CD4-positive, alpha-beta T cell treated with Interleukin-17A for 4 hours (primary cell): Measurements from ENCODE around the gene FGFBP1.

Experiments used
- DNase-seq: peaks from one replicate; pipeline ENCODE4 v3.0.0-alpha.2; 2020; ENCODE audit warnings: mixed read lengths

Gene FGFBP1

GRCh38 chr4:15938640-15939039, at the start of gene FGFBP1:
Gene FGFBP1 (minus strand): TSS chr4:15938740. CDS start chr4:15936632, 2,108 bp downstream.
- no peak for DNase-seq

GRCh38 chr4:15988222-15988621, 49.7 kb upstream of the FGFBP1 start:
- DNase-seq, result no peak

GRCh38 chr4:15986907-15987306, 48.4 kb upstream of the FGFBP1 start:
- no peak for DNase-seq

DNA sequence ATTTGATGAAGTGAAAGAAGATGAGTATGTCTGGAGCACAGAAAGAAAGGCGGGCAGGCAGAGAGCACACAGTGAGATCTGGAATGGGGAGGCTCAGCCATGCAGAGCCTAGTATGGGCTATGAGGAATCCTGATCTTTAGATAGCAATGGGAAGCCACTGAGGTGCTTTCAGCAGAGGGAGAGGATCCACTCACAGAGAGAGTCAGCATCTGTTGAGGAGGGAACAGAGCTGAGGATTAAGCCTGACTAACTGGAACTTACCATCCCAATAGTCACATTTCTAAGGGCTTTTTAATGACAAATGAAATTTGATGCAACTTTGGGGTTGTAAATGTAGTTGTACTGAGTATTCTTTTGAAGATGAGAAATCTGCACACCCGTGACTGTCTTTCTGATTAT, 45.1 kb upstream of the FGFBP1 start:
- no peak for DNase-seq

DNA sequence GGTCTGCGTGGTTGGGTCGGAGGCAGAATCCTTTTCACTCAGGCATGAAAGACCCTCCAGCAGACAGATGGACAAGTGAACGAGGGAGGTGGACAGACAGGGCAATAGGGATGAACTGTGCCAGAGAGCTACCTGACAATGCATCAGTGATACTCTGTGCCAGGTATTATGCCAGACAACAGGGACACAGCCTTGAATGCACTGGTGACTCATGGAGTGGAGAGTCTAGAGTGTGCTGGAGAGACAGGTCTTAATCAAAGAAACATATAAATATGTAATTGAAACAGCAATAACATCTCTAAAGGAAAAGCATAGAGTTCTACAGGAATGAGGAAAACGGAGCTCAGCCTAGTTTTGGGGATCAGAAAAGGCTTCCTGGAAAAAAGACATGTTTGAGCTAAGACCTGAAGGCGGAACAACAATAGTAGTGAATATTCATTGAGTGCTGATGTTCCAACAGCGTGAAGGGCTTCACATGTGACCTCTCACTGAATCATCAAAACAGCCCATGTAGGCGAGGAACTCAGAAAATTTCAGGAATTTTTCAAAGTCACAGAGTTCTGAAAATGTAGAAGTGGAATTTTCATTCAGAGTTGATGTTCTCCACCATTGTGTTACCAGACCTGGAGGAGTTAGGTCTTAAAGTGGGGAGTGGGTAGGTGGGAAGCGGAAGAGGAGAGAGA, 44.4 kb upstream of the FGFBP1 start:
- DNase-seq, result no peak

- no peak for DNase-seq
Observed at GRCh38 chr4:15976456-15977447, 38.2 kb upstream of the FGFBP1 start.

DNA sequence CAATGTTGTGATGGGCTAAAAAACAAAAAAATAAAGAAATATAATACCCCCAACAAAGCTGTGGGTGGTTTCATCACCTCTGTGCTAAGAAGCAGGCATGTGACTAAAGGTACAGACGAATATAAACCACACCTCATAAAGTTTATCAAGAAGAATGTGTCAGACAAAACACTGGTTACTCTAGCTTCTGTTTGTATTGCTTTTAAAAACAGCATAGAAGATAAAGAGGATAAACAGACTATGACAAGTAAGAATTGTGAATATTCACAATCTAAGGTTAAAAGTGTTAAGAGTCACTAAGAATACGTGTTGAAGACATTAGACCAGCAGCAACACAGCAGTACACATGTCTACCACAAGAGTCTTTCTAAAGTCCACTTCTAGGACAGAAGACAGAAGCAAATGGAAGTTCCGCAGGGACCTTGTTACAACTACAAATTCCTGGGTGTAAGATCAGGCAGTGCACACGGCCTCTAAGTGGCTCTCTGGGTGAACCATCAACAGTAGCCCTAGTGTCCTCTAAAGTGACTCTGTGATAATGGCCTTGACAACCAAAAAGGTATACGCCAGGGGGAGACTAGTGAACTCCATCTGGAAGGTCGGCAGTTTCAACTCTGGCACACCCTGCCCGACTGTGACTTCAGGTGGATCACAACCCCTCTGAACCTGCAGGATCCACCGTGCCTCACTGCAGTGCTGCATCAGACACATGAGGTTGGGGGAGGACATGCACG, 32.7 kb upstream of the FGFBP1 start:
- no peak for DNase-seq

DNA sequence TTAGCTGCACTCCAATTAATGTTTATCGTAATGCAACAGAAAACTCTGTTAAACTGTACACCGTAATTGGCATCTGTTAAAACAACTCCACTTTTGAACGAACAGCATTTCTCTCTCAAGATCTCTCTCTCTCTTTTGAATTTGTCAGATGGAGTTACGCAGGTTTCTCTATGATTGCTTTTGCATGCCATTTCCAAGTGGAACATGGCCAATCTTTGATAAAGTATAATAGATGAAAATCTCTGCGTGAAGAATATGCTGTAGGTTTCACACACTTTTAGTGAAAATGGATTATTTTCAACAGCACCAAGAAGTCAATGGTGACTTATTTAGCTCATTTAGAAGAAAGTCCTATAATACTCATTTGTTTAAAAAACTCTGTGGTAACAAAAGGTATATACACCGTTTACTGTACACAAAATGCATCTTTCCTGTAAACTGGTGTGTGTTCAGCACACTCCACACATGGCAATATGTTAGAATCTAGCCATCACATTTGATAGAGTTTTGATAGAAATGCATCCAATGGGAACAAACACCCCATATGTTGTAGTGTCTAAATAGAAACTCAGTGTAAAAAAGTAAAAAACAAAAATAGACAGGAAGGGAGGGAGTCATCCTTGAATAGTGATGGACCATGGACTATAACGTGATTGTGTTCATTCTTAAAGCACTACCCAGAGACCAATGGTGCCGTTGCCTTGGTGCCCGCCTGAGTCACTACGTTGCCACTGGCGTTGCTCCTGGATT, 30.2 kb upstream of the FGFBP1 start:
- DNase-seq, result no peak

DNA sequence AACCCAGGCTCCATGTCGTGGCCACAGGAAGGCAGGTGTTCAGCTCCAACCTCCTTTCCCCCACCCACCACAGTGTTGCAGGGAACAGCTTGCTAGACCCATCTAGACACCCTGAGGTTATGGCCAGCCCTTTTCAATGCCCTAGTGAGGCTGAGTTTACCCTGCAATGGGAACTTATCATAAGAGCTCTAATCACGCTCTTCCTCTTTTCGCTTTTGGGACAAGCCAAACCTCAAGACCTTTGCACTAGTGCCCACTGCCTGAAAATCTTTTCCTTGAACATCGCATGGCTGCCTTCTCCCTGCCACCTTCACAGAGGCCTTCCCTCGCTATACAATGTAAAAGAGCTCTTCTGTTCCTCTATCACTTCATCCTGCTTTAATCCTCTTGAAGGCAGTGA, 26.8 kb upstream of the FGFBP1 start:
- DNase-seq, result no peak

- DNase-seq, result no peak
Observed at GRCh38 chr4:15964159-15964558, 25.6 kb upstream of the FGFBP1 start.

- peak; percentile 7 for DNase-seq
Observed at GRCh38 chr4:15963576-15963975, 25.0 kb upstream of the FGFBP1 start.

GRCh38 chr4:15963001-15963451, 24.5 kb upstream of the FGFBP1 start, which contains the start of gene FGFBP2:
Gene FGFBP2 (minus strand): TSS chr4:15963175. CDS start chr4:15963129, 46 bp downstream.
- DNase-seq, result peak; percentile 63

DNA sequence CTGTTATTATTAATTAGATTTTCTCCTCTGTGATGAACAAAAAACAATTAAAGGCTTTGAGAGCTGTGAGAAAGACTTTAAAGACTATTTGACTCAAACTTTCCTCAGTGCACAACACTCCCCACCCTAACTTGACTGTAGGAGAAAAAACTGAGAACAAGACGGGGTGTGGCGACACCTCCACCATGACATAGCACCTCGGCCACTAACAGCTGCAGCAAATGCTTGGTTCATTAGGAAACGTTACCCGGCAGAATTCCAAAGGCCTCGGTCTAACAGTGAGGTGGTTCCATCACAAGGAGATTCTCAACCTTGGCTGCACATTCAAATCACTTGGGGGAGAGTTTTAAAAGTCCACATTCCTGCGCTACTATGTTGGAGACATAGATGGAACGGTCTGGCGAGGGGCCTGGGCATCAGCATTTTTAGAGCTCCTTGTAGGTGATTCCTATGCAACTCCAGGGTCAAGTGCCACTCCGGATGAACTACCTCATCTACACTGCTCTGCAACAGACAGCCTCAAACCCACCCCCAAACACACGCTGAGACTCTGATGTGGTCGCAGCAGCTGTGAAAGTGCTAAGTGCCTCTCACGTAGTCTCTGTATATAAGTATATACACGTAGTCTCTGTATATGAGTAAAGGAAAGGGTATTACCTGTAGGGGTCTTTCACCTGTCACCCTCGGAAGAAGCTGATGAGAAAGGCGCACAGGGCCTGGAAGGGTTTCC, 23.4 kb upstream of the FGFBP1 start:
- peak; percentile 6 for DNase-seq

DNA sequence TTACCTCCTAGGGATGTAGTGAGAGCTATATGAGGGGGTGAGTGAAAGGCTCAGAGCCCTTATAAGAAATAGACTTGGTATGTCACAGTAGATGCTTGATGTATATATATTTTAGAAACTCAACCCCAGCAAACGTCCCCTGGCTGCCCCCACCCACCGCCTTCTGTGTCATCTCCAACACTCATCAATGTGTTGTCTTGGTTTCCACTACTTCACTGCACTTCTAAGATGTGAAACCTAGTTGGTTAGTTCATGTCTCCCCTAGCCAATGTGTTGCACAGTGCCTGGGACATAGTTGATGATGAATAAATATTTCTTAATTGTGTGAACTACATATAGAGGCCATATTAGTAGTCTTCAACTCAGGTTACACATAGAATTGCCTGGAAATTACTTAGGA, 20.0 kb upstream of the FGFBP1 start:
- no peak for DNase-seq

DNA sequence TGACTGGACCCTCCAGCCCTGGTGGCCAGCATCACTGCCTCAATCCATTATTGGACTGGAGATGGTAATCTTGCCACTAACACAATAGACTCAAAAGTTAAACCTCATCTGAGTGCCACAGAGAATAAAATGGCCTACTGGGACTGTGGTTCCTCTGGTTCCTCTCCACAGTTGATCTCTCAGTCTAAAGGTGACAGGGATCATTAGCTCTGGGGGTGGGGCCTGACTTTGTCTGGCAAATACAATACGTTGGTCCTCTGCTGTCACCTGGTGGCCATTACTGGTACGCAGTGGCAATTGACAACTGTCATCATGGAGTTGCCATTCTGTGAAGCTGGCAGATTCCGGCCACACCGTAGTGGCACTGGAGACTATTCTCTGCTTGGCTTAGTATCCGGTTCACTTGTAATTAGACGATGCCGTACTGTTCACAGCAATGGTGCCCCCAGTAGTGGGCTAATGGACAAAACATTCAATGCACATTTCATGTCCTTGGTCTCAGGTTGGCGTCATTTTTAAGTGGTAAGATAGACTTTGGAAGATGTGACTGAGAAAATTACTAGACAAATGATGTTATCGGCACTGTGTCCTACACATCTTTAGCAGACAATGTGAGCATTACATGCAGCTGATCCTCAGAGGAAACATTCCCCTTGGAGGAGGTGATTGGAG, 17.8 kb upstream of the FGFBP1 start:
- peak; percentile 80 for DNase-seq

GRCh38 chr4:15955670-15956069, 17.1 kb upstream of the FGFBP1 start:
- DNase-seq, result no peak

DNA sequence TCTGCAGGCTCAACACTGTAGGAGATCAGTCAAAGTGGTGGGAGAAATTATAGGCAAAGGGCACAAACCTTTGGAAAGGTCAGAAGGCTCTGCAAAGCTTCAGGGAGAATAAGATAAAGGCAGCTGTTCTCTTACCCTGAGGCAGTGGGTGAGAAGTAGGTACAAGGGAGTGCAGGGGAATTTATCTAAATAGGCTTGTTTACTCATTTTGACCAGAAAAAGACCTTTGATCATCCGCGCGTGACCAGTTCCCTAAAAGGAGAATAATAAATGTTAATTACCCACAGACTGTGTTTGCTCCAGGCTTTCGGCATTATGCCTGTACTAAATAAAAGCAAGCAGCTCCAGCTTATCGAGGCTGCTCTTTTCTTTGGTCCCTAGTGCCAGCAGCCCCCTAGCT, 15.1 kb upstream of the FGFBP1 start:
- no peak for DNase-seq

GRCh38 chr4:15951781-15952180, 13.2 kb upstream of the FGFBP1 start:
- no peak for DNase-seq

DNA sequence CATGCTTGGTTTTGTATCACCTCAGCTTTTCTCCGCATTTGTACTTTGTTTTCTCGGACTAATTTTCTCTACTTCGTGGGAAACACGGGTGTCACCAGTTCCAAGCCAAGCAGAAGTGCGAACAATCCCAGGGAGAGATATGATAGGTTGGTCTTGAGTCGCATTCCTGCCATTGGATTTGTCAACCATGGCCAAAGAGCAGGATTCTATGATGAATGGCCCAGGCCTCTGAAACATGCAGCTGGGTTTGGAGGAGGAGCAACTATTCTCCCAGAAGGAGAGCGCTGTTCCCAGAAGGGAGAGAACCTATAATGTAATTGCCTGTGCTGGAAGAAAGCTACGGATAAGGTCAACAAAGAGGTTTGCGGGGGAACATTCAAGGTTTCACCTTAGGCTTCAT, 10.3 kb upstream of the FGFBP1 start:
- no peak for DNase-seq

GRCh38 chr4:15947684-15948083, 9.1 kb upstream of the FGFBP1 start:
- no peak for DNase-seq

GRCh38 chr4:15945516-15945915, 7.0 kb upstream of the FGFBP1 start:
- no peak for DNase-seq
